ENCODE measurements around the gene RARB. TPM values are rescaled to one million over a fixed set of nuclear protein-coding genes. Genes with fewer than 3 reads are reported as not detected.

RARB gene
- total and polyA plus RNA-seq, 2 donors (not counting 1 experiment from before 2014, with no cell fraction given), result 9.4 to 13.3 TPM

- H3K27me3 ChIP-seq (ENCODE audit: control insufficient read depth, insufficient read depth, low read length), result no peaks in the 10 kb centered on the region
- no peaks in the 10 kb centered on the region for H3K79me2 ChIP-seq (ENCODE audit: control insufficient read depth, insufficient read depth, low read length)
- no peaks in the 10 kb centered on the region for H4K20me1 ChIP-seq (ENCODE audit: control insufficient read depth, extremely low read depth, insufficient read depth, low read length)
- no peaks in the 10 kb centered on the region for H3K36me3 ChIP-seq (ENCODE audit: control insufficient read depth, insufficient read depth, low read length)
- TF ChIP-seq CTCF (conservative IDR thresholded peaks at IDR 0.05 in 1 of 2, IDR thresholded peaks at IDR 0.05 in 1 of 2; ENCODE audit: low read depth in 1 of 2, low read length in 2 of 2) (no peak), EZH2 (IDR thresholded peaks at IDR 0.05; ENCODE audit: low read length, missing control alignments) (no peak)
- H2AFZ ChIP-seq (ENCODE audit: low read length), result no peak overlapping the region
- no peak overlapping the region for H3K9ac ChIP-seq (ENCODE audit: insufficient read depth, low read length)
- no peak overlapping the region for H3K4me2 ChIP-seq (ENCODE audit: extremely low read depth, insufficient read depth, low read length)
- H3K27ac ChIP-seq (ENCODE audit: insufficient read depth, low read length), result no peak overlapping the region
- peaks cover 8% of the 10 kb centered on the region for H3K4me1 ChIP-seq (ENCODE audit: control insufficient read depth, extremely low read depth, insufficient read depth, low read length)
- H3K4me3 ChIP-seq (replicated peaks in 1 of 4; ENCODE audit: control extremely low read depth in 1 of 4, insufficient read depth in 1 of 4, low read depth in 3 of 4, low read length in 4 of 4), result no peak overlapping the region
- H3K9me3 ChIP-seq (ENCODE audit: control insufficient read depth, insufficient read depth, low read depth, low read length), result no peaks in the 10 kb centered on the region
- DNase-seq (ENCODE audit: low read depth in 2 of 2), result peak in 1 of 2 donors; percentile 75
Measured at GRCh38 chr3:25463836-25464418, 35.9 kb downstream of the RARB start.

GRCh38 chr3:25465266-25465860, 37.3 kb downstream of the RARB start:
- Histone ChIP-seq H3K9ac (ENCODE audit: insufficient read depth, low read length) (no peak overlapping the region), H4K20me1 (ENCODE audit: control insufficient read depth, extremely low read depth, insufficient read depth, low read length) (no peaks in the 10 kb centered on the region), H3K27ac (ENCODE audit: insufficient read depth, low read length) (no peak overlapping the region), H3K9me3 (ENCODE audit: control insufficient read depth, insufficient read depth, low read depth, low read length) (no peaks in the 10 kb centered on the region), H3K4me2 (ENCODE audit: extremely low read depth, insufficient read depth, low read length) (no peak overlapping the region), H3K4me3 (replicated peaks in 1 of 4; ENCODE audit: control extremely low read depth in 1 of 4, insufficient read depth in 1 of 4, low read depth in 3 of 4, low read length in 4 of 4) (no peak overlapping the region), H3K36me3 (ENCODE audit: control insufficient read depth, insufficient read depth, low read length) (no peaks in the 10 kb centered on the region), H2AFZ (ENCODE audit: low read length) (no peak overlapping the region), H3K4me1 (ENCODE audit: control insufficient read depth, extremely low read depth, insufficient read depth, low read length) (peaks cover 14% of the 10 kb centered on the region), H3K27me3 (ENCODE audit: control insufficient read depth, insufficient read depth, low read length) (no peaks in the 10 kb centered on the region), H3K79me2 (ENCODE audit: control insufficient read depth, insufficient read depth, low read length) (no peaks in the 10 kb centered on the region)
- TF ChIP-seq EZH2 (IDR thresholded peaks at IDR 0.05; ENCODE audit: low read length, missing control alignments) (no peak), CTCF (conservative IDR thresholded peaks at IDR 0.05 in 1 of 2, IDR thresholded peaks at IDR 0.05 in 1 of 2; ENCODE audit: low read depth in 1 of 2, low read length in 2 of 2) (no peak)
- DNase-seq (ENCODE audit: low read depth in 2 of 2), result no peak

- H3K4me2 ChIP-seq (ENCODE audit: extremely low read depth, insufficient read depth, low read length), result peak overlapping the region; percentile 32
- no peaks in the 10 kb centered on the region for H3K79me2 ChIP-seq (ENCODE audit: control insufficient read depth, insufficient read depth, low read length)
- no peaks in the 10 kb centered on the region for H3K36me3 ChIP-seq (ENCODE audit: control insufficient read depth, insufficient read depth, low read length)
- H3K9me3 ChIP-seq (ENCODE audit: control insufficient read depth, insufficient read depth, low read depth, low read length), result no peaks in the 10 kb centered on the region
- peak overlapping the region; percentile 63 for H2AFZ ChIP-seq (ENCODE audit: low read length)
- peaks cover 20% of the 10 kb centered on the region for H3K4me1 ChIP-seq (ENCODE audit: control insufficient read depth, extremely low read depth, insufficient read depth, low read length)
- peak; percentile 72 to 82 for DNase-seq (ENCODE audit: low read depth in 2 of 2)
- no peak overlapping the region for H3K4me3 ChIP-seq (replicated peaks in 1 of 4; ENCODE audit: control extremely low read depth in 1 of 4, insufficient read depth in 1 of 4, low read depth in 3 of 4, low read length in 4 of 4)
- H3K27me3 ChIP-seq (ENCODE audit: control insufficient read depth, insufficient read depth, low read length), result no peaks in the 10 kb centered on the region
- no peaks in the 10 kb centered on the region for H4K20me1 ChIP-seq (ENCODE audit: control insufficient read depth, extremely low read depth, insufficient read depth, low read length)
- TF ChIP-seq CTCF (conservative IDR thresholded peaks at IDR 0.05 in 1 of 2, IDR thresholded peaks at IDR 0.05 in 1 of 2; ENCODE audit: low read depth in 1 of 2, low read length in 2 of 2), result peak; percentile 18 to 28
- no peak for TF ChIP-seq EZH2 (IDR thresholded peaks at IDR 0.05; ENCODE audit: low read length, missing control alignments)
- peak overlapping the region; percentile 51 for H3K27ac ChIP-seq (ENCODE audit: insufficient read depth, low read length)
- no peak overlapping the region for H3K9ac ChIP-seq (ENCODE audit: insufficient read depth, low read length)
Measured at GRCh38 chr3:25468866-25469319, 40.8 kb downstream of the RARB start.

Data from fibroblast of lung (primary cell).